Midbrain (tissue), 1 donor: ENCODE results near the gene SKA3.
A peak's percentile ranks its signal among the peaks of the same experiment; 100 is the strongest.
"Not testable (repeated sequence)": the region's sequence is repeated elsewhere in the genome, so short reads cannot be mapped to it uniquely, and the experiment has no call there.

Experiments
- DNase-seq: peaks from one replicate; lab custom pipeline; 2025; lab: John Stamatoyannopoulos, UW

The SKA3 gene

GRCh38 chr13:21176215-21176981 lies at the start of gene SKA3, which contains the start of gene MRPL57:
TSS of gene SKA3 (minus strand) at chr13:21176552. CDS start at chr13:21176477, 75 bp downstream.
TSS of gene MRPL57 (plus strand) at chr13:21176658. CDS start at chr13:21176917, 259 bp downstream.
- peak; percentile 95 for DNase-seq

- no peak for DNase-seq
Observed at GRCh38 chr13:21225082-21225481, 48.7 kb upstream of the SKA3 start.

- no peak for DNase-seq
Observed at GRCh38 chr13:21221268-21221667, 44.9 kb upstream of the SKA3 start.

GRCh38 chr13:21219716-21220115 lies 43.4 kb upstream of the SKA3 start:
- not testable (repeated sequence) for DNase-seq

GRCh38 chr13:21219036-21219381 lies 42.7 kb upstream of the SKA3 start:
- no peak for DNase-seq

- no peak for DNase-seq
Observed at GRCh38 chr13:21218351-21219035, 42.1 kb upstream of the SKA3 start.

GRCh38 chr13:21216332-21216731 lies 40.0 kb upstream of the SKA3 start:
- DNase-seq: no peak

GRCh38 chr13:21215419-21215818 lies 39.1 kb upstream of the SKA3 start:
- not testable (repeated sequence) for DNase-seq

GRCh38 chr13:21212138-21212775 lies 35.9 kb upstream of the SKA3 start:
- DNase-seq: no peak

- DNase-seq: no peak
Observed at GRCh38 chr13:21208652-21209154, 32.4 kb upstream of the SKA3 start.

- DNase-seq: no peak
Observed at GRCh38 chr13:21202767-21203531, 26.6 kb upstream of the SKA3 start.

GRCh38 chr13:21201456-21202190 lies 25.3 kb upstream of the SKA3 start:
- not testable (repeated sequence) for DNase-seq

- DNase-seq: not testable (repeated sequence)
Observed at GRCh38 chr13:21198391-21198790, 22.0 kb upstream of the SKA3 start.

- DNase-seq: not testable (repeated sequence)
Observed at GRCh38 chr13:21197606-21198225, 21.4 kb upstream of the SKA3 start.

GRCh38 chr13:21194756-21195155 lies 18.4 kb upstream of the SKA3 start:
- not testable (repeated sequence) for DNase-seq

GRCh38 chr13:21186410-21186809 lies 10.1 kb upstream of the SKA3 start:
- not testable (repeated sequence) for DNase-seq

- no peak for DNase-seq
Observed at GRCh38 chr13:21181671-21182070, 5.3 kb upstream of the SKA3 start.

- no peak for DNase-seq
Observed at GRCh38 chr13:21176982-21177284, 581 bp upstream of the SKA3 start.

GRCh38 chr13:21175656-21176214 lies 617 bp downstream of the SKA3 start:
- no peak for DNase-seq

- not testable (repeated sequence) for DNase-seq
Observed at GRCh38 chr13:21173767-21174166, 2.6 kb downstream of the SKA3 start.

- no peak for DNase-seq
Observed at GRCh38 chr13:21171420-21171819, 4.9 kb downstream of the SKA3 start.
